Stimulated activated CD4-positive, alpha-beta T cell treated with anti-CD3 and anti-CD28 coated beads, Interleukin-1b, Interleukin-23, amount 100 ng/mL, for 48 hours (primary cell): ENCODE results near the gene ALPI.
"Not testable (repeated sequence)": the region's sequence is repeated elsewhere in the genome, so short reads cannot be mapped to it uniquely, and the experiment has no call there.

Experiments
- DNase-seq: peaks from one replicate; pipeline ENCODE4 v3.0.0-alpha.2; 2020

ALPI gene

DNA sequence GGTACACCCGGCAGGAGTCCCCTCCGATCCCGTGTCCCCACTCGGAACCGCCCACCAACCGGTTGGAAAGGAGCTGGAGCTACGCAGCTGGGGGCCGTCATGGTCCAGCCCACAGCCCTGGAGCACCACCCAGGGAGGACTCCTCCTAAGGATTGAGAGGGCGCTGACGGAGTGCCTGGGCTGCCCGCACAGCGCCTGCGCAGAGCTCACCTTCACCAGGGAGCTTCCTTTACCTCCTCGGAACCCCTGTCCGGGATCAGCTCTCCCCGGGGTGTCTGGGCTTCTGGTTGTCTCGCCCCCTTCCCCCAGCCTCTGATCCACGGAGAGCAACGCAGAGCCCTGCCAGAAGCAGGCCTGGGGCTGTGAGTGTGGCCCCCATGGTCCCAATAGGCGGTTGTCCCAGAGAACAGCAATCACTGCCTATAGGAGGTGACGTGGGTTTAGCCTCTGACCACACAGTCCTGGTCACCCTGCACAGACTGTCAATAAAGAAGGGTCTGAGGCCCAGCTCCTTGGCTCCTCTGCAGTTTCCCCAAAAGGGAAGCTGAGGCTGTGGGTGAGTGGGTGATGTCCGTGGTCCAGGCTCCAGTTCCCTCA is 34.7 kb upstream of the ALPI start:
- DNase-seq: no peak

DNA sequence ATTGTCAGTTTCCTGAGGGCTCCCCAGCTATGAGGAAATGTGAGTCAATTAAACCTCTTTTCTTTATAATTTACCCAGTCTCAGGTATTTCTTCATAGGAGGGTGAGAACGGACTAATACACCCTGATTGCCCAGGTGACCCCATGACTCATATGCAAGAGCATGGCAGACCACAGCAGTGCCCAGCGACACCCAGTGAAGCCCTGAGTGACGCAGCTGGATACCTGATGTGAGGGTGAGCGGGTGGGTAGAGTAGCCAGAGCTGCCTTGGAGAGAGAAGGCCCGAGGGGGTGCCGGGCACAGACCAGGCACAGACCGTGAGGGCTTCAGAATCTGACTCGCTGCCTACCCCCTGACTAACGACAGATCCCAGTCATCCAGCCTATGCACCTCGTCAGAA is 33.9 kb upstream of the ALPI start:
- no peak for DNase-seq

DNA sequence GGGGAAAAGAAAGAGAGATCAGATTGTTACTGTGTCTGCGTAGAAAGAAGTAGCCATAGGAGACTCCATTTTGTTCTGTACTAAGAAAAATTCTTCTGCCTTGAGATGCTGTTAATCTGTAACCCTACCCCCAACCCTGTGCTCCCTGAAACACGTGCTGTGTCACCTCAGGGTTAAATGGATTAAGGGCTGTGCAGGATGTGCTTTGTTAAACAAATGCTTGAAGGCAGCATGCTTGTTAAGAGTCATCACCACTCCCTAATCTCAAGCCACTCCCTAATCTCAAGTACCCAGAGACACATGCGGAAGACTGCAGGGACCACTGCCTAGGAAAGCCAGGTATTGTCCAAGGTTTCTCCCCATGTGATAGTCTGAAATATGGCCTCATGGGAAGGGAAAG is 33.0 kb upstream of the ALPI start:
- not testable (repeated sequence) for DNase-seq

DNA sequence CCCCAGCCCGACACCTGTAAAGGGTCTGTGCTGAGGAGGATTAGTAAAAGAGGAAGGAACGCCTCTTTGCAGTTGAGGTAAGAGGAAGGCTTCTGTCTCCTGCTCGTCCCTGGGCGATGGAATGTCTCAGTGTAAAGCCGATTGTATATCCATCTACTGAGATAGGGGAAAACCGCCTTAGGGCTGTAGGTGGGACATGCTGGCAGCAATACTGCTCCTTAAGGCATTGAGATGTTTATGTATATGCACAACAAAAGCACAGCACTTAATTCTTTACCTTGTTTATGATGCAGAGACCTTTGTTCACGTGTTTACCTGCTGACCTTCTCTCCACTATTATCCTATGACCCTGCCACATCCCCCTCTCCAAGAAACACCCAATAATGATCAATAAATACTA is 32.5 kb upstream of the ALPI start:
- not testable (repeated sequence) for DNase-seq

DNA sequence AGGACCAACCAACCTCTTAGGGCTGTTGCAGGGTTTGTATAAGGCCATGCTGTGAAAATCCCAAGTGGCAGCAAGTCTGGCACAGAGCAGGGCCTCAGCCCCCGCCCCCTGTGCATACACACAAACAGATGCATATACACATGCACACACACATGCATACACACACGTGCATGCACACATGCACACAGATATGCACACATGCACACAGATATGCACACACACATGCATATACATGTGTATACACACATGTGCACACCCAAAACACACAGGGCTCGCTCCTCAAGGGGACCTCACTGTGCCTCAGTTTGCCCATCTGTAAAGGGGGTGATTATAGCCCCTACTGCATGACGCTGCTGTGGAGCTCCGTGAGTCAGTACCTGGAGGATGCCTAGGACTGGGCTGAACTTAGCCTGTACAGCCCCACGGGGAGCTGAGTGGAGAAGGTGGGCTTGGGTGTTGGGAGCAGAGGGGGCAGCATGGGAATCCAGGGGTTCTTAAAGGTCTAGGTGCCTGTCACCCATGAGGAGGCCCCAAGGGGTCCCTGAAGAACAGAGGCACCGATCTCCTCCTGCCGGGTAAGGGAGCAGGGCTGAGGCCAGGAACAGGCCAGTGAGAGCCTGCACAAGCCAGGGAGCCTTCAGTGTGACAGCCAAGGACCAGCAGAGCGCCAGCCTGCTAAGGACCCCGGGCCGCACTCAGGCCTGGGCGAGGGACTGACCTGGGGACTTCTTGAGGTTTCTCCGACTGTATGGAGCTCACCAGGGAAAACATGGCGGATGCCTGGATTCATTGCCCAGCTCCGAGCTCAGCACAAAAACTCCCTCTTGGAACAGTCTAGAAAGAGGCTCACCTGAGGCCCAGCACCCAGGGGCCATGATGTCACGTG is 24.0 kb upstream of the ALPI start:
- no peak for DNase-seq

DNA sequence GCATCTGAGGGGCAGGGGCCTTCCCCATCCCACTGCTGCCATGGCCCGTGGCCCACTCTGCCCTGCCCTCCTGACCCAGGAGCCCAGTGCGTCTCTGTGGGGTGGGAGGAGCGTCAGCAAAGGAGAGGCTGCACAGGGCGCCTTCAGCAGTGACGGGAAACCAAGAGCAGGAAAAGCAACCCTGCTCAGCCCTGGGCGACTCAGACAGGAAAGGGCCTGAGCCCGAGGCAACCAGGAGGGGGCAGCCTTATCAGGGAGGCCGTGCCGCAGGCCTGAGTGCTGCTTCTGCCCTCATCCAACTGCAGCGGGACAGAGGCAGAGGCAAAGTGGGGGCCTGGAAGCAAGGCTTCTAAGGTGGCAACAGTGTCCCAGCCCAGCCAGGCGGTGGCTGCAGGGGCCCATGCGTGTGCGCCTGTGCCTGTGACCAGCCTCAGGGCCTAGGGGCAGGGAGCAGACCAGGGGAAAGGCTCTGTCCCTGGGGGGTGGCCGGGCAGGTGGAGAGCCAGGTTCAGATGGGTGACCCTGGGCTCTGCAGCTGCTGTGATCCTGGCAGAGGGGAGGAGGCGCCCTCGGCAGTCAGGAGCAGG is 23.3 kb upstream of the ALPI start:
- no peak for DNase-seq

DNA sequence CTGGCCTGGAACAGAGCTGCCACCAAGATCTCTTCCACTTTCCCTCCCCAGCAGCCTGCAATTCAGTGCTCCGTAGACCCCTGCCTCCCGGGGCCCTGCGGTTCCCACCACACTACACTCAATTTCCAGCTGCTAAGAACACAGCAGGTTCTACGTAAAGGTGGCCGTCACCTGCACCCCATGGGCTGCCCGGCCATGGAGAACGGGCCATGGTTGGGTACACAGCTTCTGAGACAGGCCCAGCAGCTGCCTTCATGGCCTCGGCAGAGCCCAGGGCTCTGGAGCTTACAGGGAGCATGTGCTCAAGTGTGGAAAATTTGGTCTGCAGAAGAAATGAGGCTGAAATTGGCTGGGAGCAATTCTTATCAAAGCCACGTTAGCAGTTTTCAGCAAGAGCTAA is 22.3 kb upstream of the ALPI start:
- not testable (repeated sequence) for DNase-seq

DNA sequence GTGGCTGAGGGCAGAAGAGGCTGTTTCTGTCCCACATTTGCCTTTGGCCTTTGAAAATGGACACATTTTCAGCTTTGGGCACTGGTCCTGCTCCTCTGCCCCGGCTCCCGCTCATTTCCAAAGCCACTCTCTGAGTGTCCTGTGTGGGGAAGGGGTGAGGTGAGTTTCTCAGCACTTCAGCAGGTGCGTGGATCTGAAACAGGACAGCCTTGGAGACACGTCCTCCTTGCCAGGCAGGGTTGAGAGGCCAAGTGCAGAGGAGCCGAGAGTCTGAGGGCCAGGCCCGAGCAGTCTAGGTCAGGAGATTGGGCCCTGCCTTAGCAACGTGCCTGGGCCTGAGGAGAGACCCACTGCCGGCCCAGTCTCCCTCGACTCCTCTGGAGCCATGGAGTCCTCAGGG is 21.9 kb upstream of the ALPI start:
- no peak for DNase-seq

DNA sequence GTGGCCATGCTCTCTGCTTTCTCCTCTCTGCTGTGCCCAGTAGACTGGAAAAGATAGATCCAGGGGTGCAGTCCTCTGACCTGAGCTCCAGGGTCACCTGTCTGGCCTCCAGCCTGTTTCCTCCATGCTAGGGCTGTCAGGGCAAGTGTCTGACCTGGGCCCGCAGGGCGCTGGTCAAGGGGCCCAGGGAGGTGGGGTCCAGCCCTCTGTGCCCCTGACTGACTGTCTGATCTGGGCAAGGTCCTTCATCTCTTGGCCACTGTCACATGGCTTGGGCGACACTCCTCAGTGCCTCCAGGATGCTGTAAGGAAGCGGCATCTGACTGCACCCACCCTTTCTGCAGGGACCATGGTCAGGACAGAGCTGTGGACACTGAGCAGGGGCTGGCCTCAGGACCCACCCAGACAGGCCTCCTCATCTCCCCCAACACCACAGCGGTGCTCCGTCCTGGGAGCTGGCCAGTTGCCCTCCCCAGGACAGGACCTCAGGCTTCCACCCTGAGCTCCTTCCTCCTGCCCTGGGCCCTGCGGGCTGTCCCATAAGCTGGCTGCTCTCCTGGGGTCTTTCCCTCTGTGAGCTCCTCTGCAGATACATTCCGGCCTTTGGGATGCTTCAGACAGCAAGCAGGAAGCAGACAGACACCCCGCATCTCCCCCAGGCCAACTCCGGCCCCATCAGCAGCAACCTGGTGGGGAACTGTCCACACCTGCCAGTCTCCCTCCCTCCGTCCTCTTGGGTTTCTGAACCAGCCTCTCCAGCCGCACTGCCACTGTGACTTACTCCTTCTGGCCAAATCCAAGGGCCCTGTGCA is 21.2 kb upstream of the ALPI start:
- DNase-seq: no peak

DNA sequence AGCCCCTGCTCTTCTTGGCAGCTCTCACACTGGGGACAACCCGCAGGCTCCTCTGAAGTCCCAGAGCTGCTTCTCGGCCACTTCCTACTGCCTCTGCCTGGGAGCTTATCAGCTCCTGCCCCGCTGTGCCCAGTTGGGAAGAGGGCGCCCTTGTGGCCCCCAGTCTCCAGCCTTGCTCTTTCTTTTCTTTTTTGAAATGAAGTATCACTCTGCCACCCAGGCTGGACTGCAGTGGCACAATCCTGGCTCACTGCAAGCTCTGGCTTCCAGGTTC is 20.6 kb upstream of the ALPI start:
- no peak for DNase-seq

DNA sequence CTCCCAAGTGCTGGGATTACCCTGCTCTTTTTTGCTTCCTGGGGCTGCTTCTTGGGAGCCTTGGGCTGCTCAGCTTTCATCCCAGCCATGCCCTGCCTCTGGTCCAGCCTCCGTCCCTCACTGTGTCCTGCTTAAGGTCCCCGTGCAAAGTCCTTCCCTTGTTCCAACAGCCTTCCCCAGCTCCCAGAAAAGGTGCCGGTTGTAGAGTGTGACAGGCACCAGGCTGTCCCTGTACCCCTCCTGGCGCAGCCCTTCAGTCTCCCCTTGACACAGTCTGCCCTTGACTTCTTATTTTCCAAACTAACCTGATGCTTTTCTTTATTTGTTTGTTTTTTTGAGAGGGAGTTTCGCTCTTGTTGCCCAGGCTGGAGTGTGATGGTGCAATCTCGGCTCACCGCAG is 20.1 kb upstream of the ALPI start:
- DNase-seq: no peak

DNA sequence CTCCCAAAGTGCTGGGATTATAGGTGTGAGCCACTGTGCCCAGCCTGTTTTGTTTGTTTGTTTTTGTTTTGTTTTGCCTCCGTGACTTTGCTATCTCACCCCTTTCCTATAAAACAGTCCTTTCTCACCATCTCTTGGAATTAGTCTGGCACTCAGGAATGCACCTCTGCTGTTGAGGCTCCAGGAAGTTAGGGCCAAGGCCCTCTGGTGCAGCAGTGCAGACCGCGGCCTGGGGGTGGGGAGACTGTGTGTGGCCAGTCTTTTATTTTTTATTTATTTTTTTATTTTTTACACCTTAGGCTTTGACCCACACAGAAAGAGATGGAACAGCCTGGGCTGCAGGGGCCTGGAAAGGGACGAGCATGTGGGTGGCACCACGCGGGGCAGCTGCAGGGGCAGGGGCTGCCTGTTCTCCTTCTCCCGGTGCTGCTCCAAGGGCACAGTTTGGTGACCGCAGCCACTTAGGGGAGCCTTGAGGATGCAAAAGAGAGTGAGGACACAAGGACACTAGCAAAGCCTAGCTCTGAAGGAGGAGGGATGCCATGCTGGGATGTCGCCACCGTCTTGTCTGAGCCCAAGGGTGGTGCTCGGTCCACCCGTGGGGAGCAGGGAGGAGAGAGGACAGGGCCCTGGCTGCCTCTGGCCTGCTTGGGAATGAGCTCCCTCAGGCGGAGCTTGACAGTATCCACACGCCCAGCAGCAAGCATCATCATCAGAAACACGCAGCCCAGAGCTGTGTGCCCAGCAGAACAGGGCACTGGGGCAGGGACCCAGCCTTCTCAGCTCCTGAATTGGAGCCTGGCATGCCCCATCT is 19.4 kb upstream of the ALPI start:
- no peak for DNase-seq

DNA sequence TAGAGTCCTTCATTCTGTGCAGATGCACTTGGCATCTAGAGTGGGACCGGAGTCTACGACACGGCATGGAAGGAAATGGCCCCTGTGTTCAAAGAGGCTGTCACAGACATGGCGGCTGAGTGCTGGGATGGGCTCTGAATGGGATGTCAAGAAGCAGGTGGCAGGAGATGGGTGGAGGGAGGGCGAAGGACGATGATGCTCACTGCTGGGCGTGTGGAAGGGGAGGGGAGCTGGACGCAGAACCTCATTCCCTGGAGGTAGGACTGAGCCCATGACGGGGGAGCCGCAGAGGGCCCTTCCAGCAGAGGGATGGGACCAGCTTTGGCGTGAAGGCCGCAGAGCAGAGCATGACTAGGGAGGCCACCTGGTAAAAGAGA is 18.8 kb upstream of the ALPI start:
- DNase-seq: no peak

DNA sequence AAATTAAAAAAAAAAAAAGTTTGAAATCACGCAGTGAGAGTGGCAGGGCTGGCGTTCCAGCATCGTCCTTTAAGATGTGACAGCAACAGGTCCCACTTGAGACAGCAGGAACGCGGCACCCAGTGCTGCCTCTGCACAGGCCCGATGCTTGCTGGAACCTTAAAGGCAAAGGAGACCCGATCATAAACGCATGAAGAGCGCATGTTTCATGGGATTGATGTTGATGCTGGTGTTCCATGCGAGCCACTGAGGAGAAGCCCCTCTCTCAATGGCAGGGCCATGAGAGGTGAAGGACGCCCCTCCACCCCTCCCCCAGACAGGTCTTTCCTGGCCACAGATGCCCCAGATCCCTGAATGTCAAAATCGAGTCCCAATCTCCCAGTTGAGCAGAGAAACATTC is 17.9 kb upstream of the ALPI start:
- no peak for DNase-seq

DNA sequence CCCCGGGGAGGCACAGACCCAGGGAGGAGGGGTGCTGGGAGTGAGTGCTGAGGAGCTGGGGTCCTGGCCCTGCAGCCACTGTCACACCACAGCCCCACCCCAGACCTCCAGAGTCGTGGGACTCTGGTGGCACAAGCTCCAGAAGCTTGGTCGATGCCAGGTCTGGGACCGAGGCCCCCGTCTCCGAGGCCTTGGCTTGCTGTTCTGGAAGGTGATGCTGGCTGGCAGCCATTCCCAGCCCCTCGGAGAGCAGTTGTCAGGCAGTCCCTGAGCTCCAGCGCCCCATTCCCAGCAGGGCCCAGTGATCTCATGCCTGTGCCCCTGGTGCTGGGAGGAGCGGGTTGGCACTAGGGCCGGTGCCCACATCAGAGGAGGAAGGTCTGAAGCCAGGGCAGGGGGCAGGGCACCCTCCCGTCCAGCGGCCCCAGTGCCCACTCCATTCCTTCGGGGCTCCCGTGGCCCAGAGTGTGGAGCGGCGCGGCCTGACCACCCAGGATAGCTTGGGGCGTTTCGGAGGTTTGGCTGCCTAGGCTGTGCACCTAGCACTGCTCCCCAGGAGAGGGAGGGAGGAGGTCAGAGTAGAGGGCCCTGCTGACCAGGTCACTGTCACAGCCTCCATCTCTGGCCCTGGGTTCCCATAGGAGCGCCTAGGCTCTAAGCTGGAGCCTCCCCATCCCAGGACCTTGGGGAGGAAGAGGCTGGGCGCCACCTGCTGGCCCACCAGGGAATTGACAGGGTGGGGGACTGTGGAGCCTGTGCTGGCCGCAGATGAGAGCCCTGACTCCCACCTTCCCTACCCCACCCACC is 16.8 kb upstream of the ALPI start:
- peak; percentile 34 for DNase-seq

DNA sequence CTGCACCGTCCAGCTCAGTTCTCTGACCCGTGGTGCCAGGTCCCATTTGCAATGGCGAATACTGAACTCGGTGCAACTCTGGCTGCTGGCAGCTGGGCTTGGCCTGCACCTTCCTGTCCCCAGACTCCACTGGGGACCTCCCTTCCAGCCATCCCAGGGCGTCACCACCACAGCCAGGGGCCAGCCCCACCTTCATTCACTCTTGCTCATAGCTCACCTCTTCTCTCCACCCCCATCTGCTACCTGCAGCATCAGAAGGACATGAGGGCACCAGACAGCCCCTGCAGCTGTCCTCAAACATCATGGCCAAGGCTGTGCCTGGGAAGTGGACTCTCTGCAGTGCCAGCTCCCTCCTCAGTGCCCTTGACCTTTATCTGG is 16.2 kb upstream of the ALPI start:
- no peak for DNase-seq

DNA sequence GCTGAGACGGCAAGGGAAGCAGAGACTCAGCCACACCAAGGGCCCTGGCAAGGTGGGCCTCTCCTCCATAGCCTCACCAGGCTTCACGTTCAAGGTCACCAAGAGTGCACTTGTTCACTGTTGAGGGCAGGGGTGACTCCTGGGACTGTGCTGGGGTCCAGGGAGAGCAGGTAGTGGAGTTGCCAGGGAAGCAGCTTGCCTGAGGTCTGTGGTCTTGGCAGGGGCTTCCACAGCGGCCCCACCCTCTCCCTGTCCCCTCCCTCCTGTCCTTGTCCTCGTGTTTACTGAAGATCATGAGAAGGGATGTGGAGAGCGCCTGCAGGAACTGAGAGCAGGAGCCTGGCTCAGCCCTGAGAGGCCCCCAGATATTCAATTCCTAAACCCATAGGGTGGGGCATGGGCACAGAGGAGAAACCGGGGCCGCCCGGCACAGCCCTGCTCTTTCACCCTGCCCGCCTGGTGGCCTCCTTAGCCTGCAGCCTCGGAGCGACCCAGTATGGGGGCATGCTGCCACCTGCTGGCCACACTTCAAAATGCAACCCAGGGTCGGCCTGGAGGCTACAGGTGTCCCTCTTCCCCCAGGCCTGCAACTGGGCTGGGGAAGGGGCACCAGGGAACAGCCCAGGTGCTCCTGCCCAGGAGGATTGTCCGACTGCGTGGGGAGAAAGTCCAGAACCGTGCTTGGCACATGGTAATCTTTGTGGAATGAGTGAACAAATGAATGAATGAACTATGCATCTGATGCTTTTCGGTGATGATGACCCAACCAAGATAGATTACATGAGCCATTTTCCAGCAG is 15.5 kb upstream of the ALPI start:
- DNase-seq: peak; percentile 87

DNA sequence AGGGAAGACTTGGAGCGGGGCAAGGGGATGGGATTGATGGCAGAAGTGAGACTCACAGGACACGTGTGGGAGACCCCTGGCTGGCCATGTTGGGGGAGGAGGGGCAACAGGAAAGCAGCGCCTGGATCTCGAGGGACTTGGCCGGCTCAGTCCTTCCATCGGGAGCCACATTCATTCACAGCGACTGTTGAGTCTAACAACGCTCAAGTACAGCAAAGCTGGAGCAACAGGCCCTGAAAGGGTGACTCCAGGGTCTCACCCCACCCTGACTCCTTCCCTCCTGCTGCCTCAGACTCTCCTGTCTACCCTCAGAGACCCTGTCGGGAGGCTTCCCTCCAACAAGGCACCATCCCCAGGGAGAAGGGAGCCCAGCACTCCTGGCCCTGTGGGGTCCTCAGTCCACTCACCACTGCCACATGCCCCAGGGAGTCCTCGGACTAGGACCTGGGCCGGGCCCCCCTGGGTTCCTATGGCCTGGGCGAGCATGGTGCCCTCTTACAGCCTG is 14.8 kb upstream of the ALPI start:
- DNase-seq: no peak

DNA sequence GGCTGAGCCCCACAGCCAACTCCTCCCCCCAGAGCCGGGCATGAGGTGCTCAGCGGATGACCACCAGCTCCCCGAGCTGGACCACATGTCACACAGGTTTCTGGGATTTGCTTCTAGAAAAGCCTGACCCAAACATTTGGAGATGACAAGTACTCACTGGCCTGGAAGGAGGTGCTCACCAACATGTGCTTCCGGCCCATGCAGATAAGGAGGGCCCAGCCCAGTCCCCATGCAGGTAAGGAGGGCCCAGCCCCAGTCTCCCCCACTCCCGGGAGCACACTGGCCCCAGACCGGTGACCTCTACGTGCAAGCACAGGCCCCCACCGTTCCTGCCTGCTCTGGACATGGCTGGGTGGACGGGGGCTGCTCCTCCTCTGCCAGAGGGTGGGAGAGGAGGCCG is 14.0 kb upstream of the ALPI start:
- not testable (repeated sequence) for DNase-seq

DNA sequence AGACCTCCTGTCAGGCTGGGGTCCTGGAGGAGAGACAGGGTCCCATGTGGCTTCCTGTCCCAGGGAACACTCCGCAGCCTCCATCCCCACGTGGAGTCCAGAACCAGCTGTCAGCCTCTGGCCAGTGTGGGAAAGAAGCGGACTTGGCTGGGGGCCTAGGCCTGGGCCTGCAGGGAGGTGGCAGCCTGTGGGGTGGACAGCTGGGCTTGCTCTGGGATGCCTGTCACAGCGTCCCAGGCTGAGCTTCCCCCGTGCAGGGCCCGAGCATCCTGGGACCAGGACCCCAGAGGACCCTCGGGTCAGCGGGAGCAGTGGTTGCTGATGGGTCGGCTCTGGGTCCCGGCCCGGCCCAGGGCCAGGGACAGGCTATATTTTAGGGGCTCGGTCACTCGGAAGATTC is 13.5 kb upstream of the ALPI start:
- not testable (repeated sequence) for DNase-seq

DNA sequence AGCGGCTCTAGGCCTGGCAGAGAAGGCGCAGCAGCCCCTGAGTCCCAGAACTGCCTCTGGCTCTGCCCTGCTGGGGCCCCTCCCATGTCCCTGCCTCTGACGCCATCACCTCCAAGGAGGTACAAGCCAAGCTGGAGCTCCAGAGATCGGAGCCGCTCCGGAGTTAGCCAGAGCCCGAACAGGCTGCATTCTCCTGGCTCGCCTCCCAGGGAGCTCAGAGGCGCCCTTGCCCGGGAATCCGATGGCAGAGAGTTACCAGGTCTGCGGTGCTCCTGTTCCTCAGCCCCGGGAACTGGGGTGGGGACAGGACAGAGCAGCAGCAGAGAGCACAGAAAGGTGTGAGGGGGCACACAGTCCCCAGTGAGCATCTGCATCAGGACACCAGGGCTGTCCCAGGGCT is 12.9 kb upstream of the ALPI start:
- not testable (repeated sequence) for DNase-seq
